ENCODE results near the gene TRIL.

- TF ChIP-seq POLR2A (IDR thresholded peaks at IDR 0.05), result no peak
- TF ChIP-seq CTCF (IDR thresholded peaks at IDR 0.05 in 4 of 5, conservative IDR thresholded peaks at IDR 0.05 in 1 of 5), result no peak
Observed at GRCh38 chr7:28953633-28954032, 4.5 kb downstream of the TRIL start.

All from gastrocnemius medialis (tissue), 4 donors.